Caco-2 (cell line): ENCODE data around the gene TNFAIP3. TPM values are rescaled to one million over a fixed set of nuclear protein-coding genes. Genes with fewer than 3 reads are reported as not detected.

Source experiments
- BruUV-seq: library from RNA; stranded (reverse); fragments of 400-500 nt; replicated peaks from 2 replicates; lab custom pipeline; 2021; lab: Mats Ljungman, UMichigan
- CTCF ChIA-PET: fragments of 300-600 bp; sonication (Branson Sonifier 250); formaldehyde crosslinking; loops from one replicate; lab custom pipeline; 2022; ENCODE audit warnings: antibody characterized with exemption; lab: Charles Lee
- POLR2A ChIA-PET: fragments of 300-600 bp; sonication (Branson Sonifier 250); formaldehyde crosslinking; loops from one replicate; lab custom pipeline; 2022; ENCODE audit warnings: antibody characterized with exemption; lab: Charles Lee
- DNase-seq, 2 experiments: peaks; one replicate each; pipeline versions ENCODE4 v3.0.0 to v3.0.0-alpha.2; 2020 to 2022
- H3K27me3 ChIP-seq: replicated peaks from 2 replicates; pipeline ENCODE4 v1.6.0; 2011; ENCODE audit warnings: low read length; ENCODE audit not compliant: control insufficient read depth, insufficient read depth
- H3K36me3 ChIP-seq: 2 replicates; pipeline ENCODE4 v1.5.1; 2011; ENCODE audit warnings: low read length; ENCODE audit not compliant: control insufficient read depth, insufficient read depth
- H3K4me1 ChIP-seq: fragments of 250-450 bp; sonication (Bioruptor Pico); 2 replicates; pipeline ENCODE4 v1.5.1; 2020; ENCODE audit warnings: mild to moderate bottlenecking
- H3K4me3 ChIP-seq: 2 replicates; pipeline ENCODE4 v1.5.1; 2011; ENCODE audit warnings: low read depth, mild to moderate bottlenecking, control low read depth, low read length
- H3K9me3 ChIP-seq: fragments of 250-450 bp; sonication (Bioruptor Pico); 2 replicates; pipeline ENCODE4 v1.5.1; 2020; ENCODE audit warnings: mild to moderate bottlenecking, moderate library complexity
- H3K27ac Mint-ChIP-seq: one replicate; pipeline ENCODE4 v1.8.0; 2022; ENCODE audit warnings: mixed read lengths; ENCODE audit not compliant: unreplicated experiment
- H3K27me3 Mint-ChIP-seq: one replicate; pipeline ENCODE4 v1.8.0; 2022; ENCODE audit warnings: mixed read lengths; ENCODE audit not compliant: insufficient read depth, unreplicated experiment
- H3K36me3 Mint-ChIP-seq: one replicate; pipeline ENCODE4 v1.8.0; 2022; ENCODE audit warnings: mild to moderate bottlenecking, mixed read lengths; ENCODE audit not compliant: insufficient read depth, unreplicated experiment
- H3K4me1 Mint-ChIP-seq: one replicate; pipeline ENCODE4 v1.8.0; 2022; ENCODE audit warnings: low read depth, mixed read lengths; ENCODE audit not compliant: unreplicated experiment
- H3K4me3 Mint-ChIP-seq: one replicate; pipeline ENCODE4 v1.8.0; 2022; ENCODE audit warnings: mild to moderate bottlenecking, moderate library complexity, mixed read lengths; ENCODE audit not compliant: unreplicated experiment
- H3K9me3 Mint-ChIP-seq: one replicate; pipeline ENCODE4 v1.8.0; 2022; ENCODE audit warnings: mixed read lengths; ENCODE audit not compliant: unreplicated experiment
- CTCF ChIP-seq, 2 experiments: fragments of 200-600 bp in 1 of 2; IDR thresholded peaks; 1 replicate in 1 of 2; 2 replicates in 1 of 2; pipeline versions ENCODE4 v1.5.1 to v1.8.0; 2011 to 2022; ENCODE audit warnings: antibody characterized with exemption in 1 of 2, control low read depth in 1 of 2, inconsistent platforms in 1 of 2, low read depth in 1 of 2, low read length in 1 of 2, mild to moderate bottlenecking in 1 of 2, moderate library complexity in 1 of 2; ENCODE audit not compliant: insufficient read depth in 1 of 2, severe bottlenecking in 1 of 2, unreplicated experiment in 1 of 2
- intact Hi-C: fragments of 100-400 bp; cut with micrococcal nuclease; formaldehyde crosslinking; loops from one replicate; pipeline ENCODE4 v1.10.0; 2022; ENCODE audit not compliant: unreplicated experiment
- total RNA-seq: library from RNA; stranded (reverse); gene quantifications from 2 replicates; pipeline ENCODE4 v1.2.3, GENCODE V29; 2022

The TNFAIP3 gene
- total RNA-seq, 1 experiment from 2014 or later = 45.7 TPM

GRCh38 chr6:137830511-137830911 lies 36.5 kb upstream of the TNFAIP3 start:
- CTCF ChIA-PET = no interaction called here
- Mint-ChIP-seq H3K27ac (no peak overlapping the region), H3K9me3 (peaks cover 14% of the 10 kb centered on the region), H3K4me3 (no peak overlapping the region), H3K4me1 (peaks cover 13% of the 10 kb centered on the region), H3K27me3 (no peaks in the 10 kb centered on the region), H3K36me3 (no peaks in the 10 kb centered on the region)
- POLR2A ChIA-PET = no interaction called here
- H3K4me1 ChIP-seq = no peaks in the 10 kb centered on the region
- no peak overlapping the region for H3K4me3 ChIP-seq
- no TSS peak for BruUV-seq
- no peaks in the 10 kb centered on the region for H3K36me3 ChIP-seq
- TF ChIP-seq CTCF (IDR thresholded peaks at IDR 0.05; ENCODE audit: insufficient read depth in 1 of 2, low read depth in 1 of 2, low read length in 1 of 2, severe bottlenecking in 1 of 2, unreplicated experiment in 1 of 2) = no peak
- H3K9me3 ChIP-seq = no peaks in the 10 kb centered on the region
- intact Hi-C loops = no loop called here
- H3K27me3 ChIP-seq = no peaks in the 10 kb centered on the region
- no peak for DNase-seq

DNA sequence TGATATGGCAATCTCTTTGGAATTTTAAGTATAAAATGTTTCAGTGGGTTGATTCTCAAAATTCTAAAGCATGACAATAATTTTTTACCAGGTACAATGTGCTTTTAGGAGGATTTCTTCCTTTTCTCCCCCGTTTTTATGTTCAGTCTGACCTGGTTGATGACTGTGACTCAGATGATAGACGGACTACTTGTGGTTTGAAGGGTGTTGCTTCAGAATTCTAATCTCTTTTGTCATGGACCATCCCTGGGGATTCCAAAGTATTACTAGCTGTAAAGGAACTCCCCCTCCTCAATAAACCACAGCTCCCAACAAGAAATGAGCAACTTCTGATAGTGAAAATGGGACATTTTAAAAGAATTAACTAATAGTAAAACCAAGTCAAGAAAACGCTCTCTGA lies 34.9 kb upstream of the TNFAIP3 start:
- H3K4me1 ChIP-seq = no peaks in the 10 kb centered on the region
- H3K9me3 ChIP-seq = no peaks in the 10 kb centered on the region
- DNase-seq = no peak
- H3K4me3 Mint-ChIP-seq = no peak overlapping the region
- POLR2A ChIA-PET = no interaction called here
- H3K9me3 Mint-ChIP-seq = peaks cover 29% of the 10 kb centered on the region
- no peak overlapping the region for H3K27ac Mint-ChIP-seq
- CTCF ChIA-PET = no interaction called here
- intact Hi-C loops = no loop called here
- no peaks in the 10 kb centered on the region for H3K27me3 ChIP-seq
- H3K27me3 Mint-ChIP-seq = no peaks in the 10 kb centered on the region
- no peak for TF ChIP-seq CTCF (IDR thresholded peaks at IDR 0.05; ENCODE audit: insufficient read depth in 1 of 2, low read depth in 1 of 2, low read length in 1 of 2, severe bottlenecking in 1 of 2, unreplicated experiment in 1 of 2)
- no peaks in the 10 kb centered on the region for H3K36me3 ChIP-seq
- no peak overlapping the region for H3K4me3 ChIP-seq
- peaks cover 13% of the 10 kb centered on the region for H3K4me1 Mint-ChIP-seq
- H3K36me3 Mint-ChIP-seq = no peaks in the 10 kb centered on the region
- BruUV-seq = no TSS peak

DNA sequence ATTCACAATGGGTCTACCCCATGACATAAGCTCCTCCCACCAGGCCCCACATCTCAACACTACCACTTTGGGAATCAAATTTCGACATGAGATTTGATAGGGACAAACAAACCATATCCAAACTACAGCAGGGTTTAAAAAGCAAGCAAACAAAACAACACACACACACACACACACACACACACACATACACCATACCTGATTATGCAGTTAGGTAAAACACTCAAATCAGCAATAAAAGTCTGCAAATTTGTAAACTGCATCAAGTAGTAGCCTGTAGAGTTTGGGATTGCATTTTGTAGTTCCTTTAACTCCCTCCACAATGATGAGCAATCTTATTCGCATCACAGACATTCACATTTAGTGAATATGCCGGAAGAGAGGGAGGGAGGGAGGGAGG lies 32.6 kb upstream of the TNFAIP3 start:
- BruUV-seq = no TSS peak
- Histone ChIP-seq H3K9me3 (no peaks in the 10 kb centered on the region), H3K4me1 (peaks cover 12% of the 10 kb centered on the region), H3K27me3 (no peaks in the 10 kb centered on the region), H3K36me3 (no peaks in the 10 kb centered on the region), H3K4me3 (no peak overlapping the region)
- no peak for TF ChIP-seq CTCF (IDR thresholded peaks at IDR 0.05; ENCODE audit: insufficient read depth in 1 of 2, low read depth in 1 of 2, low read length in 1 of 2, severe bottlenecking in 1 of 2, unreplicated experiment in 1 of 2)
- no peaks in the 10 kb centered on the region for H3K27me3 Mint-ChIP-seq
- DNase-seq = no peak
- no peak overlapping the region for H3K4me3 Mint-ChIP-seq
- peaks cover 29% of the 10 kb centered on the region for H3K9me3 Mint-ChIP-seq
- no peaks in the 10 kb centered on the region for H3K36me3 Mint-ChIP-seq
- peaks cover 7% of the 10 kb centered on the region for H3K4me1 Mint-ChIP-seq
- POLR2A ChIA-PET = no interaction called here
- no peak overlapping the region for H3K27ac Mint-ChIP-seq
- CTCF ChIA-PET = no interaction called here
- intact Hi-C loops = no loop called here
